Spleen (tissue), 11 donors: ENCODE data around the gene MKLN1. TPM values are rescaled to one million over a fixed set of nuclear protein-coding genes. Genes with fewer than 3 reads are reported as not detected.

ENCODE experiments used
- DNase-seq: peaks from one replicate; pipeline ENCODE4 v3.0.0-alpha.2; 2020
- H3K27ac ChIP-seq, 8 donors: fragments of 200-600 bp; sonication (generic) in 7 of 8; 1 replicate in 4 of 8; 2 replicates in 4 of 8; pipeline versions ENCODE4 v1.5.0 to v1.8.0; 2016 to 2021; ENCODE audit warnings: inconsistent platforms in 4 of 8, mild to moderate bottlenecking in 4 of 8, moderate library complexity in 1 of 8
- H3K27me3 ChIP-seq, 7 donors: fragments of 200-600 bp; sonication (generic) in 6 of 7; replicated peaks in 1 of 7; 1 replicate in 4 of 7; 2 replicates in 3 of 7; pipeline versions ENCODE4 v1.5.0 to v1.8.0; 2016 to 2021; ENCODE audit warnings: inconsistent platforms in 3 of 7, mild to moderate bottlenecking in 1 of 7
- H3K36me3 ChIP-seq, 6 donors: fragments of 200-600 bp; sonication (generic) in 5 of 6; 1 replicate in 4 of 6; 2 replicates in 2 of 6; pipeline versions ENCODE4 v1.5.0 to v1.8.0; 2016 to 2021; ENCODE audit warnings: inconsistent platforms in 2 of 6
- H3K4me1 ChIP-seq, 6 donors: fragments of 200-600 bp; sonication (generic) in 5 of 6; 1 replicate in 3 of 6; 2 replicates in 3 of 6; pipeline versions ENCODE4 v1.5.0 to v1.8.0; 2016 to 2021; ENCODE audit warnings: inconsistent platforms in 3 of 6
- H3K4me3 ChIP-seq, 8 donors: fragments of 200-600 bp; sonication (generic) in 7 of 8; 1 replicate in 4 of 8; 2 replicates in 4 of 8; pipeline versions ENCODE4 v1.5.0 to v1.8.0; 2016 to 2021; ENCODE audit warnings: inconsistent platforms in 4 of 8, mild to moderate bottlenecking in 4 of 8, moderate library complexity in 2 of 8
- H3K9me3 ChIP-seq, 8 donors: fragments of 200-600 bp; sonication (generic) in 7 of 8; 1 replicate in 4 of 8; 2 replicates in 4 of 8; pipeline versions ENCODE4 v1.5.0 to v1.8.0; 2016 to 2021; ENCODE audit warnings: inconsistent platforms in 4 of 8
- POLR2A ChIP-seq, 3 donors: fragments of 450-650 bp; IDR thresholded peaks; one replicate each; pipeline ENCODE4 v1.5.1; 2017; ENCODE audit warnings: antibody characterized with exemption in 3 of 3, mild to moderate bottlenecking in 1 of 3
- POLR2AphosphoS5 ChIP-seq, 3 donors: sonication (generic); formaldehyde crosslinking; IDR thresholded peaks; one replicate each; pipeline ENCODE4 v1.5.1; 2017; ENCODE audit warnings: antibody characterized with exemption in 3 of 3
- WGBS, 5 donors: extraction: QIAGEN DNeasy Blood & Tissue Kit in 3 of 5; methylation state at CpG; one replicate each; pipeline versions ENCODE4 v1.1.5 to v1.1.7; 2013 to 2018; 5-methylcytosine and 5-hydroxymethylcytosine counted together
- intact Hi-C: fragments of 100-400 bp; cut with DNase I; formaldehyde crosslinking; loops from one replicate; pipeline ENCODE4 v1.15.0; 2023; ENCODE audit warnings: low total_unique reads
- polyA plus RNA-seq, 3 donors: library from polyadenylated mRNA; stranded (reverse); fragments of 200-250 nt; gene quantifications; one replicate each; pipeline ENCODE4 v1.2.1, GENCODE V29; 2013
- total RNA-seq, 7 donors: library from RNA; depleted of rRNA in 3 of 7; stranded (reverse); fragments of >200 nt in 3 of 7; fragmentation: NEBNext Ultra II Directional in 4 of 7; extraction: Animal tissue kit (Norgen Biotek cat#: 25700) in 4 of 7; gene quantifications; one replicate each; pipeline versions ENCODE4 v1.1.0 to v1.2.1, GENCODE V29; 2016 to 2021
- TF ChIP-seq, protein P1 (sequence below), 11 experiments: fragments of 200-600 bp in 7 of 11; fragments of 450-650 bp in 4 of 11; sonication (generic) in 4 of 11; IDR thresholded peaks in 8 of 11; conservative IDR thresholded peaks in 3 of 11; 1 replicate in 7 of 11; 2 replicates in 4 of 11; pipeline versions ENCODE4 v1.4.0 to v1.8.0; 2016 to 2021; ENCODE audit warnings: antibody characterized with exemption in 11 of 11, inconsistent platforms in 4 of 11, mild to moderate bottlenecking in 1 of 11
- donor health status: healthy with polysubstance abuse.
- donor health status: DM: no; HTN: no; CAD: no; lungs with moderate emphysema.
- donor health status: DM: no; HTN: no; CAD: no.
- donor health status: Bipolar disorder and iron deficiency.
- donor health status: healthy.
- donor health status: DM: no; HTN: no; CAD: no.
- donor health status: DM: yes; HTN: yes; CAD: no.

Gene MKLN1
- total and polyA plus RNA-seq, 10 donors: 7.1 to 87.4 (median 66.5) TPM

DNA sequence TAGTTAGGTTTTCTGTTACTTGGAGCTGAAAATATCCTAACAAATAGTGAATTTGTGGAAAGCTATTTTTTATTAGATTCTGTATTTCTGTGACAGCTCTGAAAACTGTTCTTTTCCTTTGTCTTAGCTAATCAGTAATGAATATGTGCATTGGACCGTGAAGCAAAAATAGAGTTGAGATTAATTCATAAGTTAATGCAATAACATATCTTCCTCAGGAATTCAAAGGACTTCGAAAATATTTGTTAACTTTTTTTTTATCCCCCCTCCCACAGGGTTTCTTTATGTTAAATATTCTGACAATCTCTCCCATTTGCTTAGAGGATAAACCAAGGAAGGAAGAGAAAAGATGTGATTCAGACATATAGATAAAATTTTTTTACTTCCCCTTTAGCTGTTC, 127.3 kb downstream of the MKLN1 start:
- DNase-seq: no peak
- Histone ChIP-seq H3K4me3 (no peak overlapping the region), H3K27ac (no peak overlapping the region), H3K27me3 (no peaks in the 10 kb centered on the region), H3K9me3 (no peaks in the 10 kb centered on the region), H3K4me1 (no peaks in the 10 kb centered on the region), H3K36me3 (peaks cover 0 to 70% (median 5%) of the 10 kb centered on the region in 6 donors)
- TF ChIP-seq, protein P1, sequence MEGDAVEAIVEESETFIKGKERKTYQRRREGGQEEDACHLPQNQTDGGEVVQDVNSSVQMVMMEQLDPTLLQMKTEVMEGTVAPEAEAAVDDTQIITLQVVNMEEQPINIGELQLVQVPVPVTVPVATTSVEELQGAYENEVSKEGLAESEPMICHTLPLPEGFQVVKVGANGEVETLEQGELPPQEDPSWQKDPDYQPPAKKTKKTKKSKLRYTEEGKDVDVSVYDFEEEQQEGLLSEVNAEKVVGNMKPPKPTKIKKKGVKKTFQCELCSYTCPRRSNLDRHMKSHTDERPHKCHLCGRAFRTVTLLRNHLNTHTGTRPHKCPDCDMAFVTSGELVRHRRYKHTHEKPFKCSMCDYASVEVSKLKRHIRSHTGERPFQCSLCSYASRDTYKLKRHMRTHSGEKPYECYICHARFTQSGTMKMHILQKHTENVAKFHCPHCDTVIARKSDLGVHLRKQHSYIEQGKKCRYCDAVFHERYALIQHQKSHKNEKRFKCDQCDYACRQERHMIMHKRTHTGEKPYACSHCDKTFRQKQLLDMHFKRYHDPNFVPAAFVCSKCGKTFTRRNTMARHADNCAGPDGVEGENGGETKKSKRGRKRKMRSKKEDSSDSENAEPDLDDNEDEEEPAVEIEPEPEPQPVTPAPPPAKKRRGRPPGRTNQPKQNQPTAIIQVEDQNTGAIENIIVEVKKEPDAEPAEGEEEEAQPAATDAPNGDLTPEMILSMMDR (IDR thresholded peaks at IDR 0.05 in 8 of 11, conservative IDR thresholded peaks at IDR 0.05 in 3 of 11): no peak
- no peak for TF ChIP-seq POLR2AphosphoS5 (IDR thresholded peaks at IDR 0.05)
- TF ChIP-seq POLR2A (IDR thresholded peaks at IDR 0.05): no peak
- 87 to 92% (median 89%) methylated on average over 2 of the region's 2 CpGs for WGBS, 5 donors
- intact Hi-C loops: no loop called here

DNA sequence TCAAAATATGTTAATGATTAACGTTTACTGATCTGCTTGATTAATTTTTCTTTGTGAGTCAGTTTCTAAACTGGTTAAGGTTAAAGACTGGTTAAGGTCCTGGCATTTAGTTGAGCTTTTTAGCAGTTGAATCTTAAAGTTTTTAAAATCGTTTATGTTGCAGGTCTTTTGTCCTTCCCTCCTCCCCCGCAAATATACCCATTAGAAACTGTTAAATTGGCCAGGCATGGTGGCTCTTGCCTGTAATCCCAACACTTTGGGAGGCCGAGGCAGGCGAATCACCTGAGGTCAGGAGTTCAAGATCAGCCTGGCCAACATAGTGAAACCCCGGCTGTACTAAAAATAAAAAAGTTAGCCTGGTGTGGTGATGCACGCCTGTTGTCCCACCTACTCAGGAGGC, 127.9 kb downstream of the MKLN1 start:
- WGBS, 5 donors: 85 to 91% (median 87%) methylated on average over 7 of the region's 7 CpGs
- TF ChIP-seq POLR2AphosphoS5 (IDR thresholded peaks at IDR 0.05) (no peak), POLR2A (IDR thresholded peaks at IDR 0.05) (no peak)
- TF ChIP-seq, protein P1 (IDR thresholded peaks at IDR 0.05 in 8 of 11, conservative IDR thresholded peaks at IDR 0.05 in 3 of 11): no peak
- no peak overlapping the region for H3K27ac ChIP-seq

DNA sequence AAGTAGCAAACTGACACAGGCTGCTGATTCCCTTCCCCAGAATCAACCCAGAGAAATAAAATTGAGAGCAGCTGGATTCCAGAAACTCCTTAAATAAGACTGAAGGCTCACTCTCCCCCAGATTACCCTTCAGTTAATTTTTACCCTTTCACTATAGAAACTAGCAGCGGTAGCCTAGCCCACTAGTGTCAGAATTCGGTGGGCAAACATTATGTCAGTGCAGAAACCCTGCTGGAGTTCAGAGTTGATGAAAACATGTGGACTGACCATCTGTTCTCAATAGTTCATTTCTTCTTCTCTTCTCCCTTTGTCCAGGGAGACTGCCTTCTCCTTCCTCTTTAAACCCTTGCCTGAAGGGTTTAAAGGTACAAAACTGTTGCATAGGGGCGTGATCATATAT, 128.7 kb downstream of the MKLN1 start:
- H3K27me3 ChIP-seq: no peaks in the 10 kb centered on the region
- 97 to 100% (median 98%) methylated on average over 3 of the region's 3 CpGs for WGBS, 5 donors
- H3K4me1 ChIP-seq: no peaks in the 10 kb centered on the region
- H3K27ac ChIP-seq: no peak overlapping the region
- H3K4me3 ChIP-seq: no peak overlapping the region
- TF ChIP-seq POLR2A (IDR thresholded peaks at IDR 0.05) (no peak), POLR2AphosphoS5 (IDR thresholded peaks at IDR 0.05) (no peak)
- TF ChIP-seq, protein P1 (IDR thresholded peaks at IDR 0.05 in 8 of 11, conservative IDR thresholded peaks at IDR 0.05 in 3 of 11): no peak
- H3K9me3 ChIP-seq: no peaks in the 10 kb centered on the region
- intact Hi-C loops: no loop called here
- H3K36me3 ChIP-seq: peaks cover 0 to 69% (median 7%) of the 10 kb centered on the region in 6 donors
- no peak for DNase-seq

More for the DNA sequence above, 127.9 kb downstream of the MKLN1 start:
- H3K36me3 ChIP-seq: peaks cover 0 to 70% (median 5%) of the 10 kb centered on the region in 6 donors
- no peaks in the 10 kb centered on the region for H3K27me3 ChIP-seq
- no peaks in the 10 kb centered on the region for H3K4me1 ChIP-seq
- no peaks in the 10 kb centered on the region for H3K9me3 ChIP-seq
- intact Hi-C loops: no loop called here
- no peak for DNase-seq
- H3K4me3 ChIP-seq: no peak overlapping the region

DNA sequence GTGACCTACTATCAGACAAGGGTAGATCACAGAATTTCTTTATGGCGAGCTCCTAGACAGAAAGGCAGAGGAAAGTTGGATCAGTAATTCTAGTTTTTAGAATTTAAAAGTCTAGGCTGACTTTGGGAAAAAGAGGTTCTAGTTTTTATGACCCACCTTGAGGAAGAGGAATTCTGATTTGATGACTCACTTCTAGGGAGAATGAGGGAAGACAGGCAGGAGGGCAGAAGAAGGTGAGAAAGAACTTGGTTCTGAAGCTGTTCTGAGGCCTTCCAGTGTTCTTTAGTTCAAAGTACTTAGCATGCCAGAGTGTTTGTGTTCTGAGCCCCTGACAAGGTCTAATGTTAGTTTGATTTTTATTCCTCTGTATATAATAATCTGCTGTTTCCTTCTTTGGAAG, 131.6 kb downstream of the MKLN1 start:
- intact Hi-C loops: no loop called here
- peaks cover 0 to 78% (median 20%) of the 10 kb centered on the region in 6 donors for H3K36me3 ChIP-seq
- no peaks in the 10 kb centered on the region for H3K4me1 ChIP-seq
- H3K4me3 ChIP-seq: no peak overlapping the region
- H3K9me3 ChIP-seq: no peaks in the 10 kb centered on the region
- no peak for TF ChIP-seq POLR2A (IDR thresholded peaks at IDR 0.05)
- no peak for TF ChIP-seq POLR2AphosphoS5 (IDR thresholded peaks at IDR 0.05)
- TF ChIP-seq, protein P1 (IDR thresholded peaks at IDR 0.05 in 8 of 11, conservative IDR thresholded peaks at IDR 0.05 in 3 of 11): no peak
- no peaks in the 10 kb centered on the region for H3K27me3 ChIP-seq
- no peak overlapping the region for H3K27ac ChIP-seq
- WGBS, 5 donors: 100% methylated on average over 1 of the region's 1 CpG
- no peak for DNase-seq
